IPS-20b (cell line): ENCODE results near the gene XRCC1.
"Not testable (repeated sequence)": the region's sequence is repeated elsewhere in the genome, so short reads cannot be mapped to it uniquely, and the experiment has no call there.

Experiments
- H3K27ac ChIP-seq: one replicate; pipeline ENCODE4 v1.5.1; 2013; ENCODE audit warnings: low read length
- H3K27me3 ChIP-seq: 2 replicates; pipeline ENCODE4 v1.6.1; 2013; ENCODE audit warnings: mild to moderate bottlenecking, low read length, inconsistent platforms; ENCODE audit not compliant: insufficient read depth
- H3K36me3 ChIP-seq: 2 replicates; pipeline ENCODE4 v1.6.1; 2013; ENCODE audit warnings: low read depth, mild to moderate bottlenecking, inconsistent platforms, low read length, moderate library complexity; ENCODE audit not compliant: insufficient read depth
- H3K4me1 ChIP-seq: 2 replicates; pipeline ENCODE4 v1.6.1; 2013; ENCODE audit warnings: mild to moderate bottlenecking, control low read depth, inconsistent platforms, low read length, moderate library complexity; ENCODE audit not compliant: insufficient read depth
- H3K4me3 ChIP-seq: 2 replicates; pipeline ENCODE4 v1.5.1; 2013; ENCODE audit warnings: mild to moderate bottlenecking, low read length, inconsistent platforms
- H3K9ac ChIP-seq: 2 replicates; pipeline ENCODE4 v1.6.1; 2013; ENCODE audit warnings: low read depth, mild to moderate bottlenecking, inconsistent platforms, low read length, moderate library complexity
- H3K9me3 ChIP-seq: 2 replicates; pipeline ENCODE4 v1.6.1; 2013; ENCODE audit warnings: mild to moderate bottlenecking, low read depth, low read length, inconsistent platforms; ENCODE audit not compliant: insufficient read depth

The XRCC1 gene

DNA sequence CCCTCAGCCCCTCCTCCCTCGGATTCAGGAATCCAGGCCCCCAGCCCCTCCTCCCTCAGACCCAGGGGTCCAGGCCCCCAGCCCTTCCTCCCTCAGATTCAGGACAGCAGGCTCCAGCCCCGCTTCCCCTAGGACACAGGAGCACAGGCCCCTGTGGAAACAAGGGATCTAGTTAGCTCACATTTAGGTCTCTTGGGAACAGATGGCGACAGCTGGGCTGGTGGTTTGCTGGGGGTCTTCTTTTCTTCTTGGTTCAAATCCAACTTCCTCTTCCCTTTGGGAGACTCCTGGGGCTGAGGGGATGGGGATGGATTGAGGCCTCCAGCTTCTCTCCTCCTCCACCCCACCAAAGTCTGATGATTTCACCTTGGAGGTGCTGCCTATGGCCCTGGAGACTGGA lies 22.7 kb downstream of the XRCC1 start:
- H3K36me3 ChIP-seq: peaks cover 53% of the 10 kb centered on the region
- H3K9me3 ChIP-seq: no peaks in the 10 kb centered on the region
- H3K4me3 ChIP-seq: no peak overlapping the region
- no peak overlapping the region for H3K9ac ChIP-seq
- no peaks in the 10 kb centered on the region for H3K4me1 ChIP-seq
- H3K27ac ChIP-seq: no peak overlapping the region
- H3K27me3 ChIP-seq: no peaks in the 10 kb centered on the region

DNA sequence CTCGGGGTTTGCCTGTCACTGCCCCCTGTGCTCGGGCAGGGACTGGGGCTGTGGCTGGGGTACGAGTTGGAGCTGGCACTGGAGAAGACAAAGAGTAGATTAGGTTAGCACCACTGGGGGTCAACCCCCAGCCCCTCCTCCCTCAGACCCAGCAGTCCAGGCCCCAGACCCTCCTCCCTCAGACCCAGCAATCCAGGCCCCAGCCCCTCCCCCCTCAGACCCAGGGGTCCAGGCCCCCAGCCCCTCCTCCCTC lies 23.2 kb downstream of the XRCC1 start:
- no peaks in the 10 kb centered on the region for H3K9me3 ChIP-seq
- H3K27me3 ChIP-seq: no peaks in the 10 kb centered on the region
- H3K27ac ChIP-seq: no peak overlapping the region
- H3K4me3 ChIP-seq: no peak overlapping the region
- no peak overlapping the region for H3K9ac ChIP-seq
- H3K36me3 ChIP-seq: peaks cover 53% of the 10 kb centered on the region
- H3K4me1 ChIP-seq: no peaks in the 10 kb centered on the region

DNA sequence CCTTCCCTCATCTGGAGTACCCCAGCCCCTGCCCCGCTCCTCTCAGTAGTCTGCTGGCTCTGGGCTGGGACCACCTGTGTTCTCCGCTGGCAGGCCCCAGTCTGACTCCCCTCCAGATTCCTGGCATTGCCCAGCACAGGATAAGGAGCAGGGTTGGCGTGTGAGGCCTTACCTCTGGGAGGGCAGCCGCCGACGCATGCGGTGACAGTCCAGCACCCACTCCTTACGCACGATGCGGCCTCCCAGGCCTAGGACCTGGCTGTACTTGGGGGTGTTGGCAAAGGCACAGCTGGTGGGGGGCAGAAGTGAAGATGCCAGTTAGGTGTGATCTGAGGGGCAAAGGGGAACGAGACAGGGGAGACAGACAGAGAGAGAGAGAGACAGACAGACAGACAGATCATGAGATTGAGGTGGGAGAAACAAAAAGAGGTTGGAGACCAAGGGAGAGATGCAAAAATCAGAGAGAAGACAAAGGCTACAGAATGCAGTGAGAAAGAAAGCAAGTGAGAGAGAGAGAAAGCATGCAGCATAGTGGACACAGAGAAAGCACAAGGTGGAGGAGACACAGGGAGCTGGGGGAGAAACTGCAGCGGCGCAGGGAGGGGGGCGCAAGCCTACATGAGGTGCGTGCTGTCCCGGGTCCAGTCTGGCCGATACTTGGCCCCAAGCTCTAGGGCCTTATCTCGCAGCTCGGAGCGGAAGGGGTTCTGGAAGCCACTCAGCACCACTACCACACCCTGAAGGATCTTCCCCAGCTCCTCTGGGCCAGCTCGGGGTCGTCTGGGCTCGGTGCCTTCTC lies 23.7 kb downstream of the XRCC1 start:
- no peaks in the 10 kb centered on the region for H3K4me1 ChIP-seq
- no peaks in the 10 kb centered on the region for H3K9me3 ChIP-seq
- no peak overlapping the region for H3K9ac ChIP-seq
- no peak overlapping the region for H3K4me3 ChIP-seq
- peaks cover 53% of the 10 kb centered on the region for H3K36me3 ChIP-seq
- no peak overlapping the region for H3K27ac ChIP-seq
- H3K27me3 ChIP-seq: no peaks in the 10 kb centered on the region

DNA sequence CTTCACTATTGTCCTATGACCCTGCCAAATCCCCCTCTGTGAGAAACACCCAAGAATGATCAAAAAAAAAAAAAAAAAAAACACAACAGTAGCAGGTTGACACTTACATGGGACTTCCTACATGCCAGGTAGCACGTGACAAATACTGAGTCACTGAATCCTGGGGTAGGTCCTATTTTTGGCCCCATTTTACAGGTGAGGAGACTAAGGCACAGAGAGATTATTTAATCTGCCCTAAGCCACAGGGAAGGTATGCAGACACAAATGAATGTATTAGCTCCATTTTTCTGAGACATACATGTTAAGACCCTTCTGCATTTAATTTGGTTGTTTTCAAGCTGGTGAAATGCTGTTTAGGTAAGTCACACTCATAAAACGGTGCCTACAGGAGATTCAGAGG lies 26.6 kb downstream of the XRCC1 start:
- Histone ChIP-seq H3K36me3 (peaks cover 54% of the 10 kb centered on the region), H3K4me1 (no peaks in the 10 kb centered on the region), H3K9me3 (no peaks in the 10 kb centered on the region)

DNA sequence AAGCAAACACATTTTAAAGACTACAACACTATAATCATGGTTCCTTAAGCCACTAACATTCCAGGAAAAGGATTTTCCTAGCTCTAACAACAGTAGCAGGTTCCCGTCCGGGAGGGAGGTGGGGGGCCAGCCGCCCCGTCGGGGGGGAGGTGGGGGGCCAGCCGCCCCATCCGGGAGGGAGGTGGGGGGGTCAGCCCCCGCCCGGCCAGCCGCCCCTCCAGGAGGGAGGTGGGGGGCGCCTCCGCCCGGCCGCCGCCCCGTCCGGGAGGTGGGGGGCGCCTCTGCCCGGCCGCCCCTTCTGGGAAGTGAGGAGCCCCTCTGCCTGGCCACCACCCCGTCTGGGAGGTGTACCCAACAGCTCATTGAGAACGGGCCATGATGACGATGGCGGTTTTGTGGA lies 27.4 kb downstream of the XRCC1 start:
- not testable (repeated sequence) for H3K9me3 ChIP-seq, H3K4me1 ChIP-seq, H3K4me3 ChIP-seq, H3K27ac ChIP-seq, H3K27me3 ChIP-seq, H3K9ac ChIP-seq
- peaks cover 54% of the 10 kb centered on the region for H3K36me3 ChIP-seq

More for the DNA sequence above, 26.6 kb downstream of the XRCC1 start:
- Histone ChIP-seq H3K4me3 (no peak overlapping the region), H3K27me3 (no peaks in the 10 kb centered on the region), H3K27ac (no peak overlapping the region), H3K9ac (no peak overlapping the region)

DNA sequence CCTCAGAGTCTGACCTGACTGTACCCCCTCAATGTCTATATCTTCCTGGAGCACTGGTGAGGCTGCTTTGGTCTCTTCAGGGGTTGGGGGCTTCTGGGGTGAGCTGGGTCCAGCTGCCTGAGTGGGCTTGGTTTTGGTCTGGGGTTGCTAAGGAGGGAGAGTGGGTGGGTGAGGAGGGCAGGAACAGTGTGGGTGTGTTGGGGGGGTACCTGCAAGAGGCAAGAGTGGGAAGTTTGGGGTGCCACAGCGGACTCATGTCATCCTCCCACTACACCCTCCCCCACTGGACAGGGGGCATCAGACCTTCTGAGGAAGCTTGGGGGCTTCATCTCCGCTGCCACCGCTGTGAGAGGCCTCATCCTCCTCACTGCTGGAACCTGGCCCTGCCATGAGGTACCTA lies 28.7 kb downstream of the XRCC1 start:
- Histone ChIP-seq H3K27me3 (no peaks in the 10 kb centered on the region), H3K9ac (no peak overlapping the region), H3K36me3 (peaks cover 59% of the 10 kb centered on the region), H3K9me3 (no peaks in the 10 kb centered on the region), H3K4me3 (no peak overlapping the region), H3K27ac (no peak overlapping the region), H3K4me1 (no peaks in the 10 kb centered on the region)

DNA sequence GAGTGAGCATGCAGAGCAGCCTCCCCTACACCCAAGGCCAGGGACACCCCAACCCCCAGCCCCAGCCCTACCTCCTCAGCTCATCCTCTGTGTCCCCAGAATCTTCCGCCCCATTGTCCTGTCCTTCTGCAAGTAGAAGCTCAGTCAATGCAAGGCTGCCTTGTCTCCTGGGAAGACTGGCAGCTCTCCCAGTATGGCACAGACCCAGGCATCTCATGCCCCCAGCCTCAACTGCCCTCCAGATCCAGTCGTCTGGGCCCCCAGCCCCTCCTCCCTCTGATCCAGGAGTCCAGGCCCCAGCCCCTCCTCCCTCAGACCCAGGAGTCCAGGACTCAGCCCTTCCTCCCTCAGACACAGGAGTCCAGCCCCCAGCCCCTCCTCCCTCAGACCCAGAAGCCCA lies 29.3 kb downstream of the XRCC1 start:
- Histone ChIP-seq H3K27ac (no peak overlapping the region), H3K36me3 (peaks cover 58% of the 10 kb centered on the region)

DNA sequence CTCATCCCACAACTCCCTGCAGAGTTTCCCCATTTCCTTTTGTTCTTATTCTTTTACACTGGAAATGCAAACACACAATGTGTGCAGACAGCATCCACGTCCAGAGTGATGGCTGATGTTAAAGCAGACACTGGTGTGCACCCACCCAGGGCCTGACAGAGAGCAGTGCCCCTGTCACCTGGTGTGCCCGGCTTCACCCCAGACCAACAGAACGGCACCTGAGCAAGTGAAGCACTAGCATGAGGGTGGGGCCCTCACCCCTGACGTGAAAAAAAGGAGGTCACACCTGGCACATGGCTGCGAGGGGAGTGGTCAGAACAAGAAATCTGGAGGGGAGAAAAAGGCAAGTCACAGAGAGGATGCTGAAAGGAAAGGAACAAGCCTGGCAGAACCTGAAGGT lies 30.1 kb downstream of the XRCC1 start:
- no peak overlapping the region for H3K9ac ChIP-seq
- no peaks in the 10 kb centered on the region for H3K9me3 ChIP-seq
- H3K4me1 ChIP-seq: no peaks in the 10 kb centered on the region
- H3K4me3 ChIP-seq: no peak overlapping the region
- H3K27ac ChIP-seq: no peak overlapping the region
- H3K36me3 ChIP-seq: peaks cover 58% of the 10 kb centered on the region; the same call in 1 of the 2 replicates
- no peaks in the 10 kb centered on the region for H3K27me3 ChIP-seq

More for the DNA sequence above, 29.3 kb downstream of the XRCC1 start:
- Histone ChIP-seq H3K9ac (no peak overlapping the region), H3K27me3 (no peaks in the 10 kb centered on the region), H3K4me1 (no peaks in the 10 kb centered on the region), H3K9me3 (no peaks in the 10 kb centered on the region), H3K4me3 (no peak overlapping the region)

DNA sequence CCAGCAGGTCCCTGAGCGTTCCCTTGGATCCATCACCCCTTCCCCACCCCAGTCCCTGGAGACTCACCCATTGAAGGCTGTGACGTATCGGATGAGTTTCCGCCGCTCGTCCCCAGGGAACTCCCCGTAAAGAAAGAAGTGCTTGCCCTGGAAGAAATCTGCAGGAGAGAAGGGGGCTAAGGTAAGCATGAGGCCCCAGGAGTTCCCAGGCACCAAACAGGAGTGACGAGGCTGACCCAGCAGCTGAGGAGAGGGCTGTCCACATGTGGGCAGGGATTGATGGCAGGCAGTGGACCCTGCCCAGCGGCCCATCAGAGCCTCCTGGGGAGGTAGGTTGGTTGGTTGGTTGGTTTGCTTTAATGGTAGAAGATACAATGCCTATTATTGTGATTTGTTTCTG lies 31.2 kb downstream of the XRCC1 start:
- H3K36me3 ChIP-seq: peaks cover 61% of the 10 kb centered on the region
- no peaks in the 10 kb centered on the region for H3K4me1 ChIP-seq
- peaks cover 5% of the 10 kb centered on the region; the same call in 1 of the 2 replicates for H3K9me3 ChIP-seq
- no peak overlapping the region for H3K9ac ChIP-seq
- no peak overlapping the region for H3K4me3 ChIP-seq
- H3K27me3 ChIP-seq: no peaks in the 10 kb centered on the region
- H3K27ac ChIP-seq: no peak overlapping the region

DNA sequence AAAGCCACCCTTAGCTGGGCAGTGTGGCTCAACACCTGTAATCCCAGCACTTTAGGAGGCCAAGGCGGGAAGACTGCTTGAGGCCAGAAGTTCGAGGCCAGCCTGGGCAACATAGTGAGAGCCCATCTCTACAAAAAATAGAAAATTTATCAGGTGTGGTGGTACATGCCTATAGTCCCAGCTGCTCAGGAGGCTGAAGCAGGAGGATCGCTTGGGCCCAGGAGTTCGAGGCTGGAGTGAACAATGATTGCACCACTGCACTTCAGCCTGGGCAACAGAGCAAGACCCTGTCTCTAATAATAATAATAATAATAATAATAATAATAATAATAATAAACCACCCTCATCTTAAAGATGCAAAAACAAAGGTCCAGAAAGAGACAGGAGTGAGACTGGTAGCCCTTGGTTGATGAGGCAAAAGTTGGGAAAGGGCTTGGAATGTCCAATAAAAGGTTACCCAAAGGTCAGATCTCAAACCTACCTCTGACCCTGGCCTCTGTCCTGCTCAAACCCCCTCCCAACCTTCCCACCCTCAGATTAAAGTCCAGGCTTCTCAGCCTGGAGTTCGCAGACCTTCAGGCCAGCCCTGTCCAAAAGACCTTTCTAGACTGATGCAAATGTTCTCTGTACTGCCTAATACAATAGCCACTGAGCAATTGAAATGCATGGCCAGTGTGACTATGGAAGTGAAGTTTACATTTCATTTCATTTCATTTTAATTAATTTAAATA lies 33.2 kb downstream of the XRCC1 start:
- H3K27me3 ChIP-seq: no peaks in the 10 kb centered on the region
- no peaks in the 10 kb centered on the region for H3K4me1 ChIP-seq
- no peak overlapping the region for H3K9ac ChIP-seq
- peaks cover 15% of the 10 kb centered on the region; the same call in 1 of the 2 replicates for H3K9me3 ChIP-seq
- H3K36me3 ChIP-seq: peaks cover 76% of the 10 kb centered on the region
- no peak overlapping the region for H3K4me3 ChIP-seq
- no peak overlapping the region for H3K27ac ChIP-seq

DNA sequence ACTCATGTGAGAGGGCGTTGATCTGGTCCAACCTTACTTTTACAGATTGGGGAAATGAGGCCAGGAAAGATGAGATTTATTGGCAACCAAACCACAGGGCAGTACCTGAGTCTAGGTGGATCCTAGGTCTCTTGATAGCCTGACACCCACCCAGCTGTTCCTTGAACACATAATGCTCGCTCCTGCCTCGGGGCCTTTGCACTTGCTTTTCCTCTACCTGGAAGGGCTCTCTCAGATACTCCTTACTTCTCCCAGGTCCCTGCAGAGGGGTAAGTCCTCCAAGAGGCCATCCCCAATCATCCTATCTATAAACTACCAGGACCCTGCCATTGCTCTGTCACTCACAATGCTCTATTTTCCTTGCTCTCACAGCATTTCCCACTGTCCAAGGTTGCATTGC lies 34.9 kb downstream of the XRCC1 start:
- Histone ChIP-seq H3K4me3 (no peak overlapping the region), H3K27ac (no peak overlapping the region), H3K36me3 (peaks cover 74% of the 10 kb centered on the region)

DNA sequence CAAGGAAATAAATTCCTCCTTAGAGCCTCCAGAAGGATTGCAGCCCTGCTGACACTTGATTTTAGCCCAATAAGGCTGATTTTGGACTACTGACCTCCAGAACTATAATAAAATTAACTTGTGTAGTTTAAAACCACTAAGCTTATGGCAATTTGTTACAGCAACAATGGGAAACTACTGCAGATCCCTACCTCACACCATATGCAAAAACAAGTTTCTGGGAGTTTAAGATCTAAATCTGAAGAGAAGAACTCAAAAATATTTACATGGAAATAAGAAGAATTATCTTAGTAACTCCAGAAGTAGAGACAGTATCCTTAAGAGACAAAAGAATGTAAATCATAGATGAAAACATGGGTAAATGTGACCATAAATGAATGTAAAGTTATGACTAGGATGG lies 36.4 kb downstream of the XRCC1 start:
- peaks cover 63% of the 10 kb centered on the region for H3K36me3 ChIP-seq
- peaks cover 10% of the 10 kb centered on the region; the same call in 1 of the 2 replicates for H3K4me1 ChIP-seq
- peaks cover 15% of the 10 kb centered on the region; the same call in 1 of the 2 replicates for H3K9me3 ChIP-seq
- H3K27me3 ChIP-seq: no peaks in the 10 kb centered on the region
- H3K27ac ChIP-seq: no peak overlapping the region
- H3K9ac ChIP-seq: no peak overlapping the region
- H3K4me3 ChIP-seq: no peak overlapping the region

More for the DNA sequence above, 34.9 kb downstream of the XRCC1 start:
- Histone ChIP-seq H3K9me3 (peaks cover 15% of the 10 kb centered on the region; the same call in 1 of the 2 replicates), H3K9ac (no peak overlapping the region), H3K4me1 (0 out of 2 replicates have a peak, but pooled peaks cover 4% of the 10 kb centered on the region), H3K27me3 (no peaks in the 10 kb centered on the region)
